ENCODE data around the gene HOXC5.

The HOXC5 gene

GRCh38 chr12:54037360-54038283 lies 4.8 kb downstream of the HOXC5 start:
- TF ChIP-seq CTCF (IDR thresholded peaks at IDR 0.05), result no peak
- Histone ChIP-seq H3K27ac (no peak overlapping the region), H3K4me3 (ENCODE audit: low read depth in 1 of 2, low read length in 1 of 2) (no peak overlapping the region), H3K9me3 (peaks cover 6% of the 10 kb centered on the region), H3K27me3 (peaks cover 100% of the 10 kb centered on the region), H3K36me3 (no peaks in the 10 kb centered on the region), H3K4me1 (ENCODE audit: control insufficient read depth in 1 of 2, insufficient read depth in 1 of 2, low read depth in 1 of 2, low read length in 1 of 2) (no peaks in the 10 kb centered on the region)

GRCh38 chr12:54038284-54038870 lies 5.5 kb downstream of the HOXC5 start:
- peaks cover 100% of the 10 kb centered on the region for H3K27me3 ChIP-seq
- H3K4me1 ChIP-seq (ENCODE audit: control insufficient read depth in 1 of 2, insufficient read depth in 1 of 2, low read depth in 1 of 2, low read length in 1 of 2), result no peaks in the 10 kb centered on the region
- H3K36me3 ChIP-seq, result no peaks in the 10 kb centered on the region
- no peaks in the 10 kb centered on the region for H3K9me3 ChIP-seq
- H3K4me3 ChIP-seq (ENCODE audit: low read depth in 1 of 2, low read length in 1 of 2), result no peak overlapping the region
- H3K27ac ChIP-seq, result no peak overlapping the region
- TF ChIP-seq CTCF (IDR thresholded peaks at IDR 0.05), result no peak

DNA sequence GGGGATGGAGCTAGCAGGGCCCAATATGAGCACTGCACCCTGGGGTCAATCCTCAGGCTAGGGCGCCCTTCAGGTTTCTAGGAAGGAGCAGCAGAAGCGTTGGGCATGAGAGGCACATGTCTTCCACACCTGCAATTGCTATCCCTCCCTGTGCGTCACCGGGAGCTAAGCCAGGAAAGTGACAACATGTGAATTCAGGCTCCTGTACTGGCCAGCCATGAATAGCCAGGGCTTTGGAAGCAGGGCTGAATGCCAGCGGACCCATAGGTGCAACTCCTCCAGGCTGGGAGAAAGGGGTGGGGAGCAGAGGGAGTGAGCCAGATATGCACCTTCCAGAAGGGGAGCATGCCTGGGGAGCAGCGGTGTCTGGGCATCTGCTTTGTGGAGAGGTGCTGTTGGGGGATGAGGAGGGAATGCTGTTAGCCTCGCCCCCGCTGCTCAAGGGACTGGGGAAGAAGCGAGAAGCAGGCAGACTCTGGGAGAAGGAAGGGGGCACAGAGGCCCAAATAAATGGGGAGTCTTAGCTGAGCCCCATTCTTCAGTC lies 6.1 kb downstream of the HOXC5 start:
- Histone ChIP-seq H3K9me3 (no peaks in the 10 kb centered on the region), H3K36me3 (no peaks in the 10 kb centered on the region), H3K27ac (no peak overlapping the region), H3K4me1 (ENCODE audit: control insufficient read depth in 1 of 2, insufficient read depth in 1 of 2, low read depth in 1 of 2, low read length in 1 of 2) (no peaks in the 10 kb centered on the region), H3K4me3 (ENCODE audit: low read depth in 1 of 2, low read length in 1 of 2) (no peak overlapping the region), H3K27me3 (peaks cover 100% of the 10 kb centered on the region)
- no peak for TF ChIP-seq CTCF (IDR thresholded peaks at IDR 0.05)

GRCh38 chr12:54039417-54040147 lies 6.7 kb downstream of the HOXC5 start:
- Histone ChIP-seq H3K36me3 (no peaks in the 10 kb centered on the region), H3K27ac (no peak overlapping the region), H3K4me3 (ENCODE audit: low read depth in 1 of 2, low read length in 1 of 2) (no peak overlapping the region), H3K27me3 (peaks cover 100% of the 10 kb centered on the region), H3K9me3 (no peaks in the 10 kb centered on the region), H3K4me1 (ENCODE audit: control insufficient read depth in 1 of 2, insufficient read depth in 1 of 2, low read depth in 1 of 2, low read length in 1 of 2) (no peaks in the 10 kb centered on the region)
- no peak for TF ChIP-seq CTCF (IDR thresholded peaks at IDR 0.05)

DNA sequence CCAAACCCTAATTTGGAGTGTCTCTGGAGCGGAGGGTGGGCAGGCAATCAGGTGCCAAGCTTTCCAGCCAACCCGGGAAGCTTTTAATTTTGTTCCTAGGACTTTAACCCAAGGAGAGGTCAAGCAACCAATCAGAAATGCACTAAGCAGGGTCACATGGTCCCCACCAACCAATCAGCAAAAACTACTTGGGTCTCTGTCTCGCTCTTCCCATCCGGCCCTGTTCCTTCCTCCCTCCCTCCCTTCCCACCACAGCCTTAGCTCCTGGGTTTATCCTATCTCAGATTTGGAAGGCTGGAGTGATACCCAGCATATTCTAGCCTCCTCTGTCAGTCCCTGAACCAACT lies 7.3 kb downstream of the HOXC5 start:
- Histone ChIP-seq H3K4me1 (ENCODE audit: control insufficient read depth in 1 of 2, insufficient read depth in 1 of 2, low read depth in 1 of 2, low read length in 1 of 2) (no peaks in the 10 kb centered on the region), H3K9me3 (no peaks in the 10 kb centered on the region), H3K4me3 (ENCODE audit: low read depth in 1 of 2, low read length in 1 of 2) (no peak overlapping the region), H3K36me3 (no peaks in the 10 kb centered on the region), H3K27ac (no peak overlapping the region), H3K27me3 (peaks cover 100% of the 10 kb centered on the region)
- TF ChIP-seq CTCF (IDR thresholded peaks at IDR 0.05), result no peak
